AG08396 (cell line): Measurements from ENCODE around the gene TMX2.

Experiments
- DNase-seq: peaks from one replicate; pipeline ENCODE4 v3.0.0; 2012; ENCODE audit warnings: low spot score, mixed read lengths

The TMX2 gene

DNA sequence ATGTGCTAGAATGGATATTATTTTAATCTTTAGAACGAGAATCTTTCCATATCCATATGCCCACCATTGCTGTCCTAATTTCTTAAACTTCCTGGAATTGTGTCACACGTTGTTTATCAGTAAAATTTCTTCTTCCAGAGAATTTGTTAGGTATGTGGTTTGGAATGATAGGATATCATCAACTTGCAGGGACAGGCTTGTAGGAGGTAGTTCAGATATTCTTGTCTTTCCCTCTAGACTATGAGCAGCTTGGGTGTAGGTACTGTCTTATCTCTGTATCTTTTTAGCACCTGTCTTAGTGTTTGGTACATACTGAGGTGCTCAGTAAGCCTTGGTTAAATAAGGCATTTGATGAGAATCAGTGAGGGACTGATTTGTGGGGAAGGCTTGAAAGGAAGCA, 52.6 kb downstream of the TMX2 start:
- DNase-seq, result no peak

GRCh38 chr11:57770793-57771192, 58.4 kb downstream of the TMX2 start:
- DNase-seq, result no peak

- DNase-seq, result no peak
Observed at GRCh38 chr11:57771365-57771764, 59.0 kb downstream of the TMX2 start.

DNA sequence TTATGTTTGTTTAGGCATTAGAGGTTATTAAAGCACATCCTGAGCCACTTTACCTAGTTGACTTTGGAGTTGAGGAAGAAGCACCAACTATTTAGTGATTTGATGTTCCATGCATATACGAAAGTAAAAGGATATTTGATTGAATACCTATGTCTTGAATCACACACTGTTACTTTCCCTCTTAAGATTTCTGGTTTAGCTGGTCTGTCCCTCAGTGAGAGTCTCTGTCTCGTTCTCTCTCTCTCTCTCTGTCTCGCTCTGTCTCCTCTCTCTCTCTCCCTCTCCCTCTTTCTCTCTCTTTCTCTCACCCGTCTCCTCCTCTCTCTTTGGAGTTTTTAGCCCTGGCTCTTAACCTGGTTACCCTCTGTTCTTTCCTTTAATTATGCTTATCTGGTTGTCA, 60.2 kb downstream of the TMX2 start:
- no peak for DNase-seq

- DNase-seq, result no peak
Observed at GRCh38 chr11:57773026-57773598, 60.7 kb downstream of the TMX2 start.

DNA sequence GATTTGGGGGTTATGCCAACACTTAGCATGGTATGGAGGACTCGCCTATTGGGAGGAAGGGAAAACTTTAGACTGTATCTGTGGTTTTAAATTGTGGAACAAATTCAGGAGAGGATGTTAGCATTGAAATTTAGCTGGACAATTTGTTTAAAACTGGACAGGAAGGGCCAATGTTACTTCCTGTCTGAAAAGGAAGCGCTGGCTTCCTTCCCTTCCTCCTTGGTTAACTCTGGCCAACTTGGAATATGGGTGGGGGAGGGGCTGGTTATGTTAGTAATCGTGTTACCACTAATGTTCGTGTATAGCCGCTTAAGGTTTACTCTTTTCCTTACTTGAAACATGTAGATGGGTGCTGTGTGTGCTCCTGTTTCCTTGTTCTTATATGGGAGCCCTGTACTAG, 63.1 kb downstream of the TMX2 start:
- DNase-seq, result no peak

DNA sequence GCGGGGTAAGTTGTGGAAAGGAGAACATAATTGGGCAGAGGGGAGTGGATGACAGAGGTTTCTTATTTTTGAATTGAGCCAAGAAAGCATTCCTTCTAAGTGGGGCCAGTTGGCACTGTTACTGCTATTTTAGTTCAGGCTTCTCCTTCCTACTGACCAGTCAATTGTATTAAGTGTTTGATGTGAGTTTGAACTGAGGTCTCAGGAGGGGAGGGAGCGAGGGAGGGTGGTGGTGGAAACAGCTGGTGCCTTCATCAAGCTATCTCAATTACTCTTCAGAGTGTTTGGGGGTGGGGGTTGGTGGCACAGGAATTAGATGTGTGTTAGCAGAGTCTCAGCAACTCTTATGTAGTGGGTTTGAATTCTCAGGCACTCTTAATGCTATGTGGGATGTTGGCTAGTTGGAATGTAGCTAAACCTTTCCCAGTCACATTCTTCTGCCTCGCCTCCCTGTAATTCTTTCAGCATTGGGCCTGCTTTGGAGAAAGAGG, 63.7 kb downstream of the TMX2 start:
- no peak for DNase-seq

DNA sequence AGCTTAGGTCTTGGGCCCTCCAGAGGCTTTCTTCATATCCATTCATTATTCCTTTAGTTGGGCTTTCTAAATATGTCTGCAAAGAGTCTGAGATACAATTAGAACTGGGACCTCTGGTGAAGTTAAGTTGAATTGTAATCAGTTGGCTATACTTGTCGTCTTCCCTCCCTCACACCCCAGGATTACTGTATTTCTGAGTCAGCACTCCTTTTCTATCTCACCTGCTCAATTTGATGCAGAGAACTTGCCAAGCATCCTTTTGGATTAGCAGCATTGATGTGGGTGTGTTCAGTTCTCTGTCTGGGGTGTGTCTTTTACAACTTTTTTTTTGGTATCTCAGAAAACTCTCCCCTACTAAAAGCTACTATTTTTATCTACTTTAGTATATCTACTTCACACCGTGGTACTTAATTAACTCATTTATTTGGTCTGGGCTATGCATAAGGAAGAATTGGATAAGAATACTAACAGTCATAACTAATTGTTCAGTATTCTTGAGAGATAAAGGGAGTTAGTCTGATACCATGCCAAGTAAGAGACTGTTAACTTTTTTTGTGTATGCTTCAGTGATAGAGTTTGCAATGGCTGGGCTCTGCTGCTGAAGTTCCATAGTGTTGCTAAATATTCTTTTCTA, 64.3 kb downstream of the TMX2 start:
- no peak for DNase-seq

GRCh38 chr11:57777969-57778317, 65.5 kb downstream of the TMX2 start:
- no peak for DNase-seq

- DNase-seq, result peak; percentile 88
Observed at GRCh38 chr11:57778318-57779037, 66.1 kb downstream of the TMX2 start.

GRCh38 chr11:57779276-57779675, 66.9 kb downstream of the TMX2 start:
- DNase-seq, result peak; percentile 37

DNA sequence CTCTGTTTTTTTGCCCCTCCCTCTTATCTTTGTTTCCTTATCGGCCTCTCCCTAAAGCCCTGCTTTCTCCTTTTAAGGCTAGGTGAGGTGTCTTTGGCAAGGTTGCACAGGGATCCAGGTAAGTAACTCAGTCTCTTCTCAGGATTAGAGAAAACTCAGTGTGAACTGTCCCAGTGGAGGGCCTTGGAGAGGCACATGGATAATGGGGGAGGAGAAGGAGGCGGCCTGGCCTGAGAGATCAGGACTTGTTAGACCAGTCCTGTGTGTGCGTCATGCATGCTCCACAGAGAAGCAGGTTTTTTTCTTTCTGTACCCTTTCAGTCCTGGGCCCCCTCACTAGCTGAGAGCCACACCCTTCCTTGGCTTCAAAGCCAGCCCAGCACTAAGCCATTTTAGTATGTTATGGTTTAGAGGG, 69.1 kb downstream of the TMX2 start:
- no peak for DNase-seq

DNA sequence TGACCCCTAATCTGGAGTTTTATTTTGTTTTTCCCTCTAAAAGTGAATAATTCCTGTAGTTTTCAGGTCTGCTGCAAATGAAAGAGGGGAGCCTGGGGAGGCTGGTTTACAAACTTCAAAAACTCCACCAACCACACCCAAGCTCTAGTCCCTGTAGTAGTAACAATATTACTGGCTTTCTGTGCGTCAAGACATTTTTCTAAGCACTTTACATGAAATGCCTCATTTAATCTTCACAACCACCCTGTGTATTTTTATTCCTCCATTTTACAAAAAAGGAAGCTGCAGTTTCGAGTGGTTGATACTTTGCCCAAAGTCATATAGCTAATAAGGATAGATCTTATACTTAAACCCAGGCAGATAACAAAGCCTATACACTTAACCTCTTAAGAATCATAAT, 72.7 kb downstream of the TMX2 start:
- no peak for DNase-seq

DNA sequence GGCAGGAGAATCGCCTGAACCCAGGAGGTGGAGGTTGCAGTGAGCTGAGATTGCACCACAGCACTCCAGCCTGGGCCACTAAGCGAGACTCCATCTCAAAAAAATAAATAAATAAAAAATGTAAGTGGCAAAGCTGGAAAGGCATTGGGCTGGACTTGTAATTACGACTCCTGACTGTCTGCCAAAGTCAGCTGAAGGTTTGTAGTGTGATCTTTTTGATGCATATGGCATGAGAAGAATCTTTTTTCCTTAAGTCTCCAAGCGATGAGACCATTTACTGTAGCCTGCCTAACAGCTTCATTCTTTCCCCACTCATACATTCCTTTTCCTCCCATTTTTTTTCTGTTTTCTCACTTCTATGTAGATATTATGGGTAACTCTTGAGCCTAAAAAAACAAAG, 74.0 kb downstream of the TMX2 start:
- DNase-seq, result no peak

DNA sequence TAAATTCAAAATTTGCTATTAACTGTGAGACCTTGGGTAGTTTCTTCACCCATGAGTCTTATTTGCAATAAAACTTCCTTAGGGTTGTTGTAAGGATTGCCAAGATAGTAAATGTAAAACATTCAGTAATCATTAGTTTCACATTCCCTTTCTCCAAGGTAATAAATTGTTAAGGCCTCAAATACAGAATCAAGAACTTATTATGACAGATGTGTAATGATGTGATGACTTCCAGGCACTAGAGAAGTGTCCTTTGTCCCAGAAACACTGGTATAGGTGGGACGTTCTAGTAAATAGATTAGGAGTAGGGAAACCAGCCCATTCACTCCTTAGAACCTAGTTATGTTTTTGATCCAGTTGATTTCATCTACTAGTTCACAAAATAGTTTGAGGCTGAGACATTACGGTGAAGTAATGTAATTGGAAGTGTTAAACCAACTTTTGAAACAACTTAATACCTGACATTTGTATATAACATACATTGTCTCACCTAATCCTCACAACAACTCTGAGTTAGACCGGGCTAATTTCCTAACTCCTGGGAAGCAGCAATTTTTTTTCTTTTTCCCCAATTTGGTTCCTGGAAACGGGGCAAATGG, 74.7 kb downstream of the TMX2 start:
- DNase-seq, result no peak

DNA sequence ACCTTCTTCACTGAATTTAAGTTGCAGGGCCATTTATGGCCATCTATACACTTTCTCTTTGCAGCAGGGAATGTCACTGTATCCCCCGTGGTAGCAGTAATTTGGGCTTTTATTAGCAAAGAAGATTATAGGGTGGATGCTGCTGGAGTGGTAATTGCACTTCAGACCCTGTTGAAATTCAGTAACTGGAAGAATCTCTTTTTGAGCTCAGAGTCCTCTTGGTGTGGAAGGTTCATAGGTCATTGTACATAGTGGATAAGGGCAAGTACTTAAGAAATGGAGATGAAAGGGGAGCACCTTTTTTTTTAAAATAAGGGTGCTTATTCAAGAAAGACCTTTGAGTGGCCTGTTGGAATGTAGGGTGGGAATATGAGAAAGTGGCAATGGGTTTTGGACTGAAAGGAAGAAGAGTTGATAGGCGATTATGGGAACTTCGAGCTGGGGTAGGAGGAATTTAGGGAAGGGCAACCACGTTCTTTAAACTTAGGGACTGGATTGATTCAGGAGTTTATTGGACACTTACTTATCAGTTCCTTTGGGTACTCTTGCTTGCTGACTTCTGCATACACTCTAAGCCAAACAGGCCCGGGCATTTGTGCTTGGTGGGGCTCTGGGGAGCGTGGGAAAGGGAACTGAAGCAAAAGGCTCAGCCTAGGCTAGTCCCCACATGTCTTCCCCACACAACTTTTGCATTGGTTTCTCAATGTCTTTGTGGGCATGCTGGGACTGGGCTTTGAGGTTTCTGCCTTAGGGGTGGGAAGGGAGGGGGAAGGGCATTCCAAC, 75.7 kb downstream of the TMX2 start:
- no peak for DNase-seq

DNA sequence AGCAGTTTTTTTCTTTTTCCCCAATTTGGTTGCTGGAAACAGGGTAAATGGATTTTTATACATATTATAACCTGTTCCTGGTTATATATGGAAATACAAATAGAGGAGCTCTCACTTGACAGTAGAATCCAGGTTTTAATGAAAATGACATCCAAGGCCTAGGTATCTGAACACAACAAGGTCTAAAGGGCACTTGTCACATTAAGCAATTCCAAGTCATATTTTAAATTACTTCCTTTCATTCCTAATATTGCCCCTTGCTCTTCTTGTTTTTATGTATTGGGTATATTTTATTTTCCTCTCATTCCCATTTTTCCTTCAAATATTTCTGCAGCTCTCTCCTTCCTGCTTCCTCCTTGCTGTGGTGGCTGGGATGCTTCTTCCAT, 76.3 kb downstream of the TMX2 start:
- no peak for DNase-seq
